ENCODE data around the gene FASTKD3.

The FASTKD3 gene

DNA sequence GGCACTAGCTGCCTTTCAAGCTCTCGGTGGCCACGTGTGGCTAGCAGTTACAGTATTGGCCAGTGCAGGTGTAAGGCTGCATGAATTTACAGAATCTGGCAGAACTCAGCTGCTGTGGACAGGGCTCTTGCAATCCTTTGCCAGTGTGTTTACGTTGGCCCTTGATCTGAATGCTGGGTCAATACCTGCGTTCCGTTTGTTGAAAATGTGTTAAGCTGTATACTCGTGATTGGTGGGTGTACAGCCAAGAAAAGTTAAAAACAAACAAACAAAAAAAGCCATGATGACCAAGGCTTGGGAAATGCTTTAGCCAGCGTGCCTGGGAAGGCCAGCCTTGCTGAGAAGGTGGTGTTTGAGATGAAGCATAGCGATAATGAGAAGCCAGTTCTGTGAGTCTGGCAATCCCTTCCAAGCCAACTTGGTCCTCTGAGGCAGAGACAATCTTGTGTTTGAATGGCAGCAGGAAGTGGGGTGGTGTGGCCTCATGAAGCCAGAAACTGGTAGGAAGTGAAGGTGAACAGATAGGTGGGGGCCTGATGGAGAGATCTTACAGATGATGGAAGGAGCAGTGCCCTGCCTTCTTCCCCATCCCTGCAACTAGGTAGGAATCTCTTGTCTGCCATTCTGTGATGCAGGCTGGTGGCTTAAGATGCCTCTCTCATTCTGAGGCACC lies 17.1 kb downstream of the FASTKD3 start:
- no peak for DNase-seq (ENCODE audit: low spot score)
- TF ChIP-seq CTCF (IDR thresholded peaks at IDR 0.05; ENCODE audit: extremely low read depth, insufficient read depth, missing control alignments): no peak
- in situ Hi-C loops (cut with MboI; ENCODE audit: low pct_unique_long_range_greater_than_20kb, low sequenced_read_pairs, unreplicated experiment): no loop called here

DNA sequence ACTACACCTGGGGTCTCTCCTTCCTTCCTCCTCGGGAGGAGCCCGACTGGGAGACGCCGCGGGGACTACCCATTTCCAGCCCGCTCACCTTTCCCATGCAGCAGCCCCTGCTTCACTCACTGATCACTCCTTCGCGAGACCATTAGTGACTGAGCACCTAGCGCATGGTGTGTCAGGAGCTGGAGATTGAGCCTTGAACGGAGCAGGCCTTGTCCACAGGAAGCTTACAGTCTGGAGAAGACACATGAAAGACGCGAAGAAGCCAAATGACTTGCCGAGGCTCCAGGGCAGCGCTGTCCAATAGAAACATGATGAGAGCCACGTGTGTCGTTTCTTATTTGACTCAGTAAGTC lies 17.6 kb downstream of the FASTKD3 start:
- DNase-seq (ENCODE audit: low spot score): no peak
- TF ChIP-seq CTCF (IDR thresholded peaks at IDR 0.05; ENCODE audit: extremely low read depth, insufficient read depth, missing control alignments): no peak
- in situ Hi-C loops (cut with MboI; ENCODE audit: low pct_unique_long_range_greater_than_20kb, low sequenced_read_pairs, unreplicated experiment): no loop called here

GRCh38 chr5:7850395-7851239 lies 18.2 kb downstream of the FASTKD3 start, which contains the start of gene CFAP90:
Gene CFAP90 (minus strand): TSS chr5:7851133. CDS start chr5:7851021, 112 bp downstream.
- DNase-seq (ENCODE audit: low spot score): no peak
- no peak for TF ChIP-seq CTCF (IDR thresholded peaks at IDR 0.05; ENCODE audit: extremely low read depth, insufficient read depth, missing control alignments)
- in situ Hi-C loops (cut with MboI; ENCODE audit: low pct_unique_long_range_greater_than_20kb, low sequenced_read_pairs, unreplicated experiment): no loop called here

DNA sequence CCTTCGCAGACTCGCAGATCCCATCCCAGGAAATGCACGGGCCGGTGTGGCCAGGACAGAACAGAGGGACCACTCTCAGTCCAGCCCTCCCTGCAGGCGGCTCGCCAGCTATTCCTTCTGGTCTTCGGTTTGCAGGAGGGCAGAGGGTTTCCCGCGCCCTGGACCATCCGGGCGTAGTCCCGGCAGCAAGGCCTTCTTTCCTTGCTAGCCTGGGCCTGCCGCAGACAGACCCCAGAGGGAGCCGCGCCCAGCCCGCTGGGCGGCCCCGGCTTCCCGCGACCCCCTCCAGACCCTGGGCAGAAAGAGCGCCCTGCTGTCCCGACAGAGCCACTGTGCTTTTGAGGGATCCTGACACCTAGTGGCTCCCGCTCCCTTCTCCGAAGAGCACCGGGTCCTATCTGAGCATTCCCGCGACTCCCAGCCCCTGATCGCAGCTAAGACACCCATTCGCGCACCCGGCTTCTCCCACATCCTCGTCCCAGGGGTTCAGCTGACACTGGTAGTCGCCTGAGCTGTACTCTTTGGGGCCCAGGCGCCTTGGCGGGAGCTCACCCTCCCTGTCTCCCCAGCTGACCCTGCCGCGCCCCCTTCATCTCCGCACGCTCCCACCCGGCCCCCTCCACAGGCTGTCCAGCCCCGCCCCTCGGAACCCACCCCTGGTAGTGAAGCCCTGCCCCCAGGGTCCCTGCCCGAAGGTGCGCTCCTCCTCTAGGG lies 19.0 kb downstream of the FASTKD3 start:
- no peak for DNase-seq (ENCODE audit: low spot score)
- in situ Hi-C loops (cut with MboI; ENCODE audit: low pct_unique_long_range_greater_than_20kb, low sequenced_read_pairs, unreplicated experiment): no loop called here
- TF ChIP-seq CTCF (IDR thresholded peaks at IDR 0.05; ENCODE audit: extremely low read depth, insufficient read depth, missing control alignments): no peak

DNA sequence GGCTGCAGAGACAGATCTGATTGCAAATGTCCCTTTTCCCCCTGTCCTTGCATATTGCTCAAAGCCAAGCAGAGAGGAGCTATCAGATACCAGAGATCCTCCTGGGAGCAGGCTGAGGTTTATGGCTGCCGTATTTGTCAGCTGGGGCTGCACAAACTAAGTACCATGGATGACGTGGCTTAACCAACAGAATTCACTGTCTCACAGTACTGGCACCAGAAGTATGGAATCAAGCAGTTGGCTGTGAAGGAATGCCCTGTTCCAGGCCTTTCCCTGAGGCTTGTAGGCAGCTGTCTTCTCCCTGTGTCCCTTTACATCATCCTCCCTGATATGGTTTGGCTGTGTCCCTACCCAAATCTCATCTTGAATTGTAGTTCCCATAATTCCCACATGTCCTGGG lies 20.5 kb downstream of the FASTKD3 start:
- TF ChIP-seq CTCF (IDR thresholded peaks at IDR 0.05; ENCODE audit: extremely low read depth, insufficient read depth, missing control alignments): no peak
- in situ Hi-C loops (cut with MboI; ENCODE audit: low pct_unique_long_range_greater_than_20kb, low sequenced_read_pairs, unreplicated experiment): no loop called here
- DNase-seq (ENCODE audit: low spot score): no peak

DNA sequence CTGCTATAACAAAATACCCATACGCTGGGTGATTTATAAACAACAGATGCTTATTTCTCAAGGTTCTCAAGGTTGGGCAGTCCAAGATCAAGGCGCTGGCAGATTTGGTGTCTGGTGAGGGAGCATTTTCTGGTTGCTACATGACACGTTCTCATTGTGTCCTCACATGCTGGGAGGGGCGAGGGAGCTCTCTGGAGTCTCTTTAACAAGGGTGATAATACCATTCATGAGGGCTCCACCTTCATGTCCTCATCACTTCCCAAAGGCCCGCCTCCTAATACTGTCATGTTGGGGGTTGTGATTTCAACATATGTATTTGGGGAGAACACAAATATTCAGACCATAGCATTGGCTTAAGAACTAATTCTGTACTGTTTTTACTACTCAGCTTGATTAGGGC lies 22.5 kb downstream of the FASTKD3 start:
- in situ Hi-C loops (cut with MboI; ENCODE audit: low pct_unique_long_range_greater_than_20kb, low sequenced_read_pairs, unreplicated experiment): no loop called here
- TF ChIP-seq CTCF (IDR thresholded peaks at IDR 0.05; ENCODE audit: extremely low read depth, insufficient read depth, missing control alignments): no peak
- DNase-seq (ENCODE audit: low spot score): no peak
